Neuron (in vitro differentiated cells): ENCODE measurements around the gene EXPH5.
"Not testable (repeated sequence)": the region's sequence is repeated elsewhere in the genome, so short reads cannot be mapped to it uniquely, and the experiment has no call there.

Experiments used
- H2AFZ ChIP-seq: one replicate; pipeline ENCODE4 v1.6.1; 2013; ENCODE audit warnings: low read depth, mild to moderate bottlenecking, inconsistent platforms, low read length, moderate library complexity
- H3K27me3 ChIP-seq: one replicate; pipeline ENCODE4 v1.6.1; 2013; ENCODE audit warnings: low read length; ENCODE audit not compliant: insufficient read depth
- H3K36me3 ChIP-seq: one replicate; pipeline ENCODE4 v1.6.1; 2013; ENCODE audit warnings: low read length; ENCODE audit not compliant: insufficient read depth
- H3K4me1 ChIP-seq: one replicate; pipeline ENCODE4 v1.6.1; 2013; ENCODE audit warnings: low read length; ENCODE audit not compliant: insufficient read depth
- H3K4me3 ChIP-seq: 2 replicates; pipeline ENCODE4 v1.5.1; 2013; ENCODE audit warnings: mild to moderate bottlenecking, low read length, moderate library complexity
- H3K9me3 ChIP-seq: one replicate; pipeline ENCODE4 v1.6.1; 2013; ENCODE audit warnings: low read length

Gene EXPH5

DNA sequence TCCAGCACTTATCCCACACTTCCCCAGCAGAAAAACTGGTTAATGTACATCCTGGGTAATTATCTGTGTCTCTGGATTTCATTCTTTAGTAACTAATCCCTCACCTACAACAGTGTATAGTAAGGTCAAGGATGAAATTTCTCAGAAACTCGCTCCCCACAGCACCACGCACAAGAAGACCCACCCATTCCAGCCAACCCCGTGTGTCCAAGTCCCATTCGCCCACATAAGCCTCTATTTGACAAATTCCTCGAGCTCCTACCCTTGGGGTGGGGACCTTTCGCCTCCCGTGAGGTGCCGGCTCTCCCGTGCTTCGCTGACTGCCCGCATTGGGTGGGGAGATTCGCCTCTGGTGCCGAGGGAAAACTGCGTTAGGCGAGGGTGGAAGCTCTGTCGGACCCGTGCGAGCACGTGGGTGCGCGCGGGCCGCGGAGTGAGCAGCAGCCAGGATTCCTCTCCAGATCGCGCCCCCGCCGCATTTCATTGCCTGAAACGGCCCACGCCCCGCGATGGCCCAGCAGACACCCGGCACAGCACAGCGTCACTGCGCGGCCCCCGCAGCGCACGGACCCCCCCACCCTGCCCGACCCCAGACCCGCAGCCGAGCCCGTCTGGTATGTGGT lies 866 bp downstream of the EXPH5 start:
- no peaks in the 10 kb centered on the region for H3K9me3 ChIP-seq
- H3K4me3 ChIP-seq, result peak overlapping the region; percentile 73
- peaks cover 35% of the 10 kb centered on the region for H3K27me3 ChIP-seq
- H3K36me3 ChIP-seq, result no peaks in the 10 kb centered on the region
- peaks cover 11% of the 10 kb centered on the region for H3K4me1 ChIP-seq
- H2AFZ ChIP-seq, result peak overlapping the region; percentile 93

DNA sequence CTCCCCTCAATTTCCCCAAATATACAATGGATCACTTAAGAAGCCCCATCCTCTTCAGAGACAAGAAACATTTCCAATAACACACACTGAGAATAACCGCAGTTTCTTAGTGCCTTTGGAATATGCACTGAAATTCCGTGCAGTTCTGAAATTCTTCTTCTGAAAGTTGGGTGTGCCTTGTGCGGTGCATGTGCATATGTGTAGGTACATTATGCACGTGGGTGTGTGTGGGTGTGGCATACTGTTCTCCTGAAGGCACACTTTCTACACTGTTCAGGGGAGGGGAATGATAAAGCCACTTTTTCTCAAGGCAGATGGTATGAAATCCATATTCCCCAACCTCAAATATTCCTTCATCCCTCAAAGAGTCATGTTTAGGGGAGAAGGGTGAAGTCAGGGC lies 1.7 kb downstream of the EXPH5 start:
- H3K4me1 ChIP-seq, result peaks cover 11% of the 10 kb centered on the region
- no peak overlapping the region for H3K4me3 ChIP-seq
- peaks cover 35% of the 10 kb centered on the region for H3K27me3 ChIP-seq
- H3K9me3 ChIP-seq, result no peaks in the 10 kb centered on the region
- H2AFZ ChIP-seq, result no peak overlapping the region
- H3K36me3 ChIP-seq, result no peaks in the 10 kb centered on the region

DNA sequence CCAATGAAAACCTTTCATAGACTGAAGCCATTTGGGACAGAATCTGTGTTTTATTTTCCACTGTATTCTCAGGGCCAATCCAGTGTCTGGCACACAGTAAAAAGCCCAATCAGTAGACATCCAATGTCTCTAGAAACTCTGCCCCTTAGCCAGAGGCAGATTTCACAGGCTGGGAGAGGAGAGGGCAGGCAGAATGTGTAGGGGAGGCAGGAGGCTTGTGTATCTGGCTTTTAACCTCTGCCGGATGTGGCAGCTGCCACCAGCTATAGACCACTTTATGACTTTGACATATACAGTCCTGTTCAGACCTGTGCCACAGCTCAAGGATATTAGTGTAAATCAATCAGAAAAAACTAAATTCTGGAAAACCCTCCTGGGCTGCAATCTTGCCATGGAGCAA lies 4.4 kb downstream of the EXPH5 start:
- Histone ChIP-seq H3K4me1 (peaks cover 11% of the 10 kb centered on the region), H3K36me3 (no peaks in the 10 kb centered on the region), H3K27me3 (peaks cover 30% of the 10 kb centered on the region), H3K4me3 (no peak overlapping the region), H3K9me3 (no peaks in the 10 kb centered on the region), H2AFZ (no peak overlapping the region)

DNA sequence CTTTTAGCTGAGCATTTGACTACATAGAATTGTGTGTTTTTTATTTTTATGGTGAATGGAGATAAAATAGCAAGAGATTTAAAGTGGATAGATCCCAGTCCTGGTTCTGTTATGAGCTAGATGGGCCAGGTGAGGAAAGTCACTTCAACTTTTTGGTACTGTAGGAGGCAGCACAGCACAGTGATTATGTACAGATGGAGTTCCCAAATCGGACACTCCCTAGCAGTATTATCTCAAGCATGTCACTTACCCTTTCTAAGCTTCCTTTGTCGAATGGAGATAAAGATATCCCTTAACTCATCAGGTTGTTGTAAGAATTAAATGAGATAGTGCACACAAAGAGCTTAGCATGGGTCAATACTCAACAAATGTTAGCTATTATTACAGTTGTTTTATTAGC lies 5.3 kb downstream of the EXPH5 start:
- Histone ChIP-seq H3K4me3 (no peak overlapping the region), H3K4me1 (peaks cover 7% of the 10 kb centered on the region), H3K27me3 (peaks cover 30% of the 10 kb centered on the region), H3K9me3 (no peaks in the 10 kb centered on the region), H3K36me3 (no peaks in the 10 kb centered on the region), H2AFZ (no peak overlapping the region)

DNA sequence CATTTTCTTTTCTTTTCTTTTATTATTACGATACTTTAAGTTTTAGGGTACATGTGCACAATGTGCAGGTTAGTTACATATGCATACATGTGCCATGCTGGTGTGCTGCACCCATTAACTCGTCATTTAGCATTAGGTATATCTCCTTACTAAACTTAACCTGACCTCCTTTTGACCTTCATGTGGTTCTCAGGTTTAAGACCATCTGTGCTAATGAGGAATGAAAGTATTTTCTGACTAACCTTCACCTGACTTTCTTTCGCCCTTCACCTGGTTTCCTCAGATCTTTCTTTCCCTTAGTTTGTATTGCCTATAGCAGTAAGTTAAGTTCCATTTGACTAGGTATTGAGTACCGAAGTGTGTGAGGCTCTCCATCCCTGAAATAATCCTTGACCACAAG lies 6.5 kb downstream of the EXPH5 start:
- H3K4me1 ChIP-seq, result no peaks in the 10 kb centered on the region
- no peak overlapping the region for H2AFZ ChIP-seq
- no peaks in the 10 kb centered on the region for H3K9me3 ChIP-seq
- H3K4me3 ChIP-seq, result no peak overlapping the region
- H3K27me3 ChIP-seq, result peaks cover 22% of the 10 kb centered on the region
- H3K36me3 ChIP-seq, result no peaks in the 10 kb centered on the region

DNA sequence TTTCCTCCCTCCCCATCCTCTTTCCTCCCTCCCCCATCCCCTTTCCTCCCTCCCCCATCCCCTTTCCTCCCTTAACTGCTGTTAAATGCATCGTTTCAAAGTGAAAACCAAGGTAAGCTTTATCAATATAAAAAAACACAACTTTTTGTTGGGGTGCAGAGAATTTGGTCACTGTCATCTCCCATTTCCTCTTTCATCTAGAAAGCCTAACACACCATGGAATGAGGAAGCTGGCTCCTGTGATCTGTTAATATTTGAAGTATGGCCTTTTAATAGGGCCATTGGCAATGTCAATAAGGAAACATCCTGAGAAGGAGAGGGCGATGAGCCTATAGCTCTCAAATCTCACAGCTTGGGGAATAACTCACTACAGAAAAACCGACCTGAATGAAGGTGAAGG lies 7.0 kb downstream of the EXPH5 start:
- Histone ChIP-seq H3K4me3 (no peak overlapping the region), H3K9me3 (no peaks in the 10 kb centered on the region), H3K27me3 (peaks cover 17% of the 10 kb centered on the region), H3K4me1 (no peaks in the 10 kb centered on the region), H2AFZ (no peak overlapping the region), H3K36me3 (no peaks in the 10 kb centered on the region)

DNA sequence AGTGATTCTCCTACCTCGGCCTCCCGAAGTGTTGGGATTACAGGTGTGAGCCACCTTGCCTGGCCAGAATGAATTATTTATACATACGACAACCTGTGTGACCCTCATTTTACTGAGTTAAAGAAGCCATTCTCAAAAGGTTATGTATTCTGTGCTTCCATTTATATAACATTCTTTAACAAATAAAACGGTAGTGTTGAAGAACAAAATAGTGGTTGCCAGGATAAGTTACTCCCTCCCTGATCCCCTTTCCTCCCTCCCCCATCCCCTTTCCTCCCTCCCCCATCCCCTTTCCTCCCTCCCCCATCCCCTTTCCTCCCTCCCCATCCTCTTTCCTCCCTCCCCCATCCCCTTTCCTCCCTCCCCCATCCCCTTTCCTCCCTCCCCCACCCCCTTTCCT lies 7.4 kb downstream of the EXPH5 start:
- H3K9me3 ChIP-seq, H2AFZ ChIP-seq, H3K36me3 ChIP-seq, H3K4me1 ChIP-seq, H3K4me3 ChIP-seq: not testable (repeated sequence)
- peaks cover 14% of the 10 kb centered on the region for H3K27me3 ChIP-seq

DNA sequence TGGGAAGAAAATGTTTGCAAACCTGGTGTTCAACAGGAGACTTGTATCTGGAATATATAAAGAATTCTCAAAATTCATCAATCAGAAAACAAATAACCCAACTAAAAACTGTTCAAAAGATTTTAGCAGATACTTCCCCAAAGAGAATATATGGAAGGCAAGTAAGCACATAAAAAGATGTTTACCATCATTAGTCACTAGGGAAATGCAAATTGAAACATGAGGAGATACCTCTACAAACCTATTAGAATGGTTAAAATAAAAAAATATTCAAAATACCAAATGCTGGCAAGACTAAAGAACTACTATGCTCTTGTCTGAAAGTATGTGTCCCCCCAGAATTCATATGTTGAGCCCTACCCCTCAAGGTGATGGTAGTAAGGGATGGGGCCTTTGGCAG lies 8.6 kb downstream of the EXPH5 start:
- no peaks in the 10 kb centered on the region for H3K4me1 ChIP-seq
- H2AFZ ChIP-seq, result no peak overlapping the region
- peaks cover 4% of the 10 kb centered on the region for H3K27me3 ChIP-seq
- H3K36me3 ChIP-seq, result no peaks in the 10 kb centered on the region
- H3K4me3 ChIP-seq, result no peak overlapping the region
- no peaks in the 10 kb centered on the region for H3K9me3 ChIP-seq

DNA sequence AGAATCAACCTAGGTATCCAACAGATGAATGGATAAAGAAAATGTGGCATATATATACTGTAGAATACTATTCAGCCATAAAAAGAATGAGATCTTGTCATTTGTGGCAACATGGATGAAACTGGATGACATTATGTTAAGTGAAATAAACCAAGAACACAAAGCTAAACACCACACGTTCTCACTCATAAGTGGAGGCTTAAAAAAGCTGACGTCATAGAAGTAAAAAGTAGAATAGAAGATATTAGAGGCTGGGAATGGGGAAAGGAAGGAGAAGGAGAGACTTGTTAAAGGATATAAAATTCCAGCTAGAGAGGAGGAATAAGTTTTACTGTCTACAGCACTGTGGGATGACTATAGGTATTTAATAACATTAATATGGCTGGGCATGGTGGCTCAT lies 12.9 kb downstream of the EXPH5 start:
- H3K36me3 ChIP-seq, result no peaks in the 10 kb centered on the region
- H3K9me3 ChIP-seq, result no peaks in the 10 kb centered on the region
- H2AFZ ChIP-seq, result no peak overlapping the region
- H3K4me1 ChIP-seq, result no peaks in the 10 kb centered on the region
- no peaks in the 10 kb centered on the region for H3K27me3 ChIP-seq
- H3K4me3 ChIP-seq, result no peak overlapping the region

DNA sequence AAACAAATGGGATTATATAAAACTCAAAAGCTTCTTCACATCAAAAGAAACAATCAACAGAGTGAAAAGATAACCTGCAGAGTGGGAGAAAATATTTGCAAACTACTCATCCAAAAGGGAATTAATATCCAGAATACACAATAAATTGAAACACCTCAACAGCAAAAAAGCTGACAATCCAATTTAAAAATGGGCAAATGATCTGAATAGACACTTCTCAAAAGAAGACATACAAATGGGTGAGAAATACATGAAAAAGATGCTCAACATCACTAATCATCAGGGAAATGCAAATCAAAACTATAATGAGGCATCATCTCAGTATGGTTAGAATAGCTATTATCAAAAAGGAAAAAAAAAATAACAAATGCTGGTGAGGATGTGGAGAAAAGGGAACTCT lies 13.5 kb downstream of the EXPH5 start:
- Histone ChIP-seq H3K9me3 (no peaks in the 10 kb centered on the region), H3K4me3 (no peak overlapping the region), H3K36me3 (no peaks in the 10 kb centered on the region), H3K4me1 (no peaks in the 10 kb centered on the region), H3K27me3 (no peaks in the 10 kb centered on the region), H2AFZ (no peak overlapping the region)

DNA sequence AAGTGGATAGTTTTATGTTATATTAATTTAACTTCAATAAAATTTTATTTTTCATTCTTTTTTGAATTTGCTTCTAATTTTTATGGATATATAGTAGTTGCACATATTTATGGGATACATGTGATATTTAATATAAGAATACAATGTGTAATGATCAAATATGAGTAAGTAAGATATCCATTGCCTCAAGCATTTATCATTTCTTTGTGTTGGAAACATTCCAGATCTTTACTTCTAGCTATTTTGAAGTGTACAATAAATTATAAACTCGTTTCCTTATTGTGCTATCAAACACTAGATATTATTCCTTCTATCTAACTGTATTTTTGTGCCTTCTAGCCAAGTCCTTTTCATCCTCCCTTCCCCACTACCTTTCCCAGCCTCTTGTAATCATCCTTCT lies 17.0 kb downstream of the EXPH5 start:
- no peaks in the 10 kb centered on the region for H3K36me3 ChIP-seq
- no peak overlapping the region for H2AFZ ChIP-seq
- H3K4me1 ChIP-seq, result no peaks in the 10 kb centered on the region
- H3K27me3 ChIP-seq, result no peaks in the 10 kb centered on the region
- H3K9me3 ChIP-seq, result no peaks in the 10 kb centered on the region
- H3K4me3 ChIP-seq, result no peak overlapping the region

DNA sequence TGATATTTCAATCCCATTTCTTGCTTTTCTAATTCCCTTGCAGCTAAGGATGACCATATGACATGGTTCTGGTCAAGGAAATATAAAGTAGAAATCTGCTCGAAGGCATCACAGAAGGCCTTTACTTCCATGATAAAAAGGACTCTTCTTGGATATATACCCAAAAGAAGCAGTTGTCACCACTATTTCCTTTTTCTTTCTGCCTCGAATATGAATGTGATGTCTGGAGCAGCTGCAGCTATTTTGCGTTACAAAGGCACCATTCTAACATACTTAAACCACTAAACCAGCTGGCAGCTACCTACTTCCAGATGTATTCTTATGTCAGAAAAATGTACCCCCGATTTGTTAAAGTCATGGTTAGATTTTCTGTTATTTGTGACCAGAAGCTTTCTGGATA lies 18.9 kb downstream of the EXPH5 start:
- no peaks in the 10 kb centered on the region for H3K36me3 ChIP-seq
- no peaks in the 10 kb centered on the region for H3K4me1 ChIP-seq
- H3K4me3 ChIP-seq, result no peak overlapping the region
- no peaks in the 10 kb centered on the region for H3K9me3 ChIP-seq
- no peaks in the 10 kb centered on the region for H3K27me3 ChIP-seq
- H2AFZ ChIP-seq, result no peak overlapping the region

DNA sequence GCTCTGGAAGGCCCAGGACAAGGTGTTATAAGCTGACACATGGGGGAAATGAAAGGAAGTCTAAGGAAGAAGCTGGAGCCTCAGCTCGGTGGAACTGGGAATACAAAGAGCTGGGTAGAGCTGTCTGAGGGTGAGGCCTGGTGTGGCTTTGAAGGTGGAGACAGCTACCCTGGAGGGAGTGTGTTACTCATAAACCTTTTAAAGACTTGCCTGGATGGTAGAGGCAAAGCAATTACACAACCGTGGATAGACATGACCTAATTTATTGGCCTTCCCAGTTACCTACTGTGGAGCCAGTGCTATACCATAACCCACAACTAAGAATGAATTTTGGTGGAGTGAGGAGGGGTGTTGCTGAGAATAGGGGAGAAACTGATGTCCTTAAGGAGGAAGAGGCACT lies 22.6 kb downstream of the EXPH5 start:
- no peaks in the 10 kb centered on the region for H3K9me3 ChIP-seq
- H3K27me3 ChIP-seq, result no peaks in the 10 kb centered on the region
- no peaks in the 10 kb centered on the region for H3K36me3 ChIP-seq
- H3K4me3 ChIP-seq, result no peak overlapping the region
- H3K4me1 ChIP-seq, result no peaks in the 10 kb centered on the region
- H2AFZ ChIP-seq, result no peak overlapping the region

DNA sequence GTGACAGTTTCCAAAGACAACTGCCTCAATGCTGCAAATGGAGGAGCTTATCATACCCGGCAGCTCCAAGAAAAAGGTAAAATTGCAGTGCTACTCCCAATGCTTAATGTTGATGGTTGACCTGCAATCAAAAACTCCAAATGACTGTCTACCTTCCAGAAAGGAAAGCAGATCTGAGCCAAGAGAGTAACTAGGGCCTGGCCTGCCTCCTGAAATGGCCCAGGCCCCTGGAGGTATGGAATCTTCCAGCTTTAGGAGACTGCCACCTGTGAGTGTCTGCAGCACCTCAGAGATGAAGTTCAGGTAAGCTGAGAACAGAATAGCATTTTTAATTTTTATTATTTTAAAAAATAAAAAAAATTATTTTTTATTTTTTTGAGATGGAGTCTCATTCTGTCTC lies 23.7 kb downstream of the EXPH5 start:
- Histone ChIP-seq H3K4me1 (no peaks in the 10 kb centered on the region), H3K9me3 (no peaks in the 10 kb centered on the region), H2AFZ (no peak overlapping the region), H3K36me3 (no peaks in the 10 kb centered on the region), H3K4me3 (no peak overlapping the region), H3K27me3 (peaks cover 2% of the 10 kb centered on the region)
